Measurements from ENCODE around the gene MARCHF3.

MARCHF3 gene

GRCh38 chr5:126826619-126827215 lies 203.6 kb downstream of the MARCHF3 start:
- in situ Hi-C loops (cut with HindIII; ENCODE audit: low sequenced_read_pairs) = no loop called here

DNA sequence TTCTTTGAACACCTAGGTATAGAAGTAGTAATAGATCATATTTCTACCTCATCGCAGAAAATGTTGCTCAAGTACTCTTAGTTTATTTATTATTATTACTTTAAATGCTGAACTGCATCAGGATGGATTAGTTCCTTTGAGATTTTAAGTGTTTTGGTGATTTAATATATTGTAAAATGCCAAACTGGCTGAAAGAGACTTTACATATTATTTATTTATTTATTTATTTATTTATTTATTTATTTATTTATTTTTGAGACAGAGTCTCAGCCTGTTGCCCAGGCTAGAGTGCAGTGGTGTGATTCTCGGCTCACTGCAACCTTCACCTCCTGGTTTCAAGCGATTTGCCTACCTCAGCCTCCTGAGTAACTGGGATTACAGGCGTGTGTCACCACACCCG lies 211.1 kb downstream of the MARCHF3 start:
- in situ Hi-C loops (cut with HindIII; ENCODE audit: low sequenced_read_pairs) = no loop called here

- in situ Hi-C loops (cut with HindIII; ENCODE audit: low sequenced_read_pairs) = no loop called here
These were observed 211.6 kb downstream of the MARCHF3 start for GRCh38 chr5:126818736-126819135.

Measured in endothelial cell of hepatic sinusoid (primary cell).